GM12891 (cell line): ENCODE results near the gene TSC22D3.

Experiments used
- PAX5 ChIP-seq: IDR thresholded peaks from 2 replicates; pipeline ENCODE4 v1.6.1; 2011; ENCODE audit warnings: low read length, moderate library complexity, mild to moderate bottlenecking; ENCODE audit not compliant: insufficient read depth, severe bottlenecking
- POLR2A ChIP-seq: IDR thresholded peaks from 2 replicates; pipeline ENCODE4 v1.6.1; 2011; ENCODE audit warnings: low read depth, low read length, control low read depth
- POLR2AphosphoS5 ChIP-seq: IDR thresholded peaks from 2 replicates; pipeline ENCODE4 v1.6.1; 2011; ENCODE audit warnings: low read depth, low read length, control low read depth
- POU2F2 ChIP-seq: IDR thresholded peaks from 2 replicates; pipeline ENCODE4 v1.6.1; 2011; ENCODE audit warnings: low read depth, mild to moderate bottlenecking, control low read depth, low read length, moderate library complexity
- SPI1 ChIP-seq: IDR thresholded peaks from 2 replicates; pipeline ENCODE4 v1.6.1; 2011; ENCODE audit warnings: low read depth, low read length, control low read depth
- TAF1 ChIP-seq: IDR thresholded peaks from 2 replicates; pipeline ENCODE4 v1.6.1; 2011; ENCODE audit warnings: low read depth, low read length, control low read depth

- TF ChIP-seq POLR2A: no peak
- no peak for TF ChIP-seq POLR2AphosphoS5
- no peak for TF ChIP-seq TAF1
- TF ChIP-seq PAX5: no peak
- TF ChIP-seq SPI1: peak; percentile 40; the same call in 1 of the 2 replicates
- TF ChIP-seq POU2F2: no peak
Measured at GRCh38 chrX:107729558-107730297, 45.9 kb downstream of the TSC22D3 start.
